K562 (cell line): ENCODE results near the gene RPL27. TPM values are rescaled to one million over a fixed set of nuclear protein-coding genes. Genes with fewer than 3 reads are reported as not detected.

Source experiments
- ATF7 ChIP-seq: fragments of 450-650 bp; IDR thresholded peaks from 2 replicates; pipeline ENCODE4 v1.7.1; 2014; ENCODE audit warnings: mild to moderate bottlenecking, moderate library complexity
- CBX1 ChIP-seq: sonication (generic); IDR thresholded peaks from 2 replicates; pipeline ENCODE4 v1.6.1; 2016; ENCODE audit warnings: antibody characterized with exemption, low read depth, mild to moderate bottlenecking
- HMBOX1 ChIP-seq: sonication (generic); IDR thresholded peaks from 2 replicates; pipeline ENCODE4 v1.6.1; 2016
- HNRNPLL ChIP-seq: fragments of 200-400 bp; formaldehyde crosslinking; IDR thresholded peaks from 2 replicates; pipeline ENCODE4 v1.6.1; 2017; ENCODE audit warnings: low read length, low read depth, mild to moderate bottlenecking; ENCODE audit not compliant: poor library complexity, severe bottlenecking
- ILK ChIP-seq: fragments of 450-650 bp; IDR thresholded peaks from 2 replicates; pipeline ENCODE4 v1.6.1; 2016; ENCODE audit warnings: missing genetic modification characterization, low read depth, mild to moderate bottlenecking, missing compliant biosample characterization, moderate library complexity, borderline replicate concordance
- KAT8 ChIP-seq: fragments of 450-650 bp; IDR thresholded peaks from 2 replicates; pipeline ENCODE4 v1.6.1; 2016; ENCODE audit warnings: low read depth, mild to moderate bottlenecking
- REST ChIP-seq, 2 experiments: fragments of 450-650 bp; formaldehyde crosslinking in 1 of 2; IDR thresholded peaks; 2 replicates each; pipeline versions ENCODE4 v1.4.0 to v1.6.1; 2014 to 2020; ENCODE audit warnings: mild to moderate bottlenecking in 2 of 2, borderline replicate concordance in 1 of 2, low read depth in 1 of 2
- SAFB ChIP-seq: fragments of 200-400 bp; formaldehyde crosslinking; IDR thresholded peaks from 2 replicates; pipeline ENCODE4 v1.6.1; 2017; ENCODE audit warnings: low read depth, low read length, borderline replicate concordance
- THAP7 ChIP-seq: fragments of 250-450 bp; sonication (Bioruptor Pico); IDR thresholded peaks from 2 replicates; pipeline ENCODE4 v1.5.0; 2021
- ZBTB7A ChIP-seq: IDR thresholded peaks from 2 replicates; pipeline ENCODE4 v1.6.1; 2011; ENCODE audit warnings: low read depth, mild to moderate bottlenecking, low read length, moderate library complexity, borderline replicate concordance; ENCODE audit not compliant: control insufficient read depth
- ZNF239 ChIP-seq: fragments of 250-450 bp; sonication (Bioruptor Pico); IDR thresholded peaks from 2 replicates; pipeline ENCODE4 v1.4.0; 2020; ENCODE audit warnings: mild to moderate bottlenecking
- ZNF398 ChIP-seq: fragments of 250-450 bp; sonication (Bioruptor Pico); IDR thresholded peaks from 2 replicates; pipeline ENCODE4 v1.8.0; 2021; ENCODE audit warnings: moderate library complexity, mild to moderate bottlenecking, inconsistent platforms
- ZNF699 ChIP-seq: fragments of 250-450 bp; sonication (Bioruptor Pico); IDR thresholded peaks from 2 replicates; pipeline ENCODE4 v1.8.0; 2021; ENCODE audit warnings: mild to moderate bottlenecking, moderate library complexity; ENCODE audit not compliant: insufficient replicate concordance
- ZNF75A ChIP-seq: fragments of 450-650 bp; formaldehyde crosslinking; IDR thresholded peaks from 2 replicates; pipeline ENCODE4 v1.4.0; 2020; ENCODE audit warnings: mild to moderate bottlenecking
- polyA plus RNA-seq, 8 experiments: library from polyadenylated mRNA; depleted of rRNA in 4 of 8; stranded (reverse) in 5 of 8; unstranded in 3 of 8; fragments of >200 nt; fragmentation: Nextera tagmentation in 2 of 8; fragmentation: Illumina TruSeq in 1 of 8; extraction: Ambion mirVana in 2 of 8; extraction: Trizol in 1 of 8; gene quantifications; 2 replicates each; pipeline versions ENCODE4 v1.2.1 to v1.2.3, GENCODE V29; 2011 to 2014; ENCODE audit warnings: inconsistent platforms in 1 of 8, missing spikeins in 1 of 8
- total RNA-seq, 7 experiments: library from RNA; depleted of rRNA in 6 of 7; stranded (reverse); fragments of >200 nt in 6 of 7; fragmentation: Illumina TruSeq in 2 of 7; extraction: Trizol in 2 of 7; gene quantifications; 2 replicates each; pipeline versions ENCODE4 v1.2.1 to v1.2.3, GENCODE V29; 2011 to 2021; ENCODE audit warnings: low replicate concordance in 1 of 7

The RPL27 gene
- total and polyA plus RNA-seq, 9 of the 15 experiments (the other 6 are each of a cell fraction or from before 2014, with no cell fraction given), result 1,539 to 6,155 (median 3,710) TPM

GRCh38 chr17:43020789-43021740, 22.8 kb downstream of the RPL27 start (continued):
- peak; percentile 24; the same call in 1 of the 2 replicates for TF ChIP-seq REST (IDR thresholded peaks at IDR 0.05; ENCODE audit: borderline replicate concordance)
- TF ChIP-seq REST (CRISPR knock-in tag; IDR thresholded peaks at IDR 0.05; ENCODE audit: low read depth), result no peak
- TF ChIP-seq ILK (tag), result no peak
- TF ChIP-seq ZNF398 (CRISPR knock-in tag), result no peak
- peak; percentile 85 for TF ChIP-seq ZBTB7A
- TF ChIP-seq CBX1, result peak; percentile 60; the same call in 1 of the 2 replicates
- TF ChIP-seq KAT8, result no peak
- no peak for TF ChIP-seq ZNF239 (CRISPR knock-in tag)
- TF ChIP-seq ZNF699, result no peak
- no peak for TF ChIP-seq ZNF75A
- TF ChIP-seq SAFB, result no peak
- TF ChIP-seq ATF7, result peak; percentile 94
- TF ChIP-seq THAP7 (CRISPR knock-in tag), result no peak
- TF ChIP-seq HMBOX1, result no peak
- no peak for TF ChIP-seq HNRNPLL
